NCI-H128 (cell line): Measurements from ENCODE around the gene NEDD8.
"Not testable (repeated sequence)": the region's sequence is repeated elsewhere in the genome, so short reads cannot be mapped to it uniquely, and the experiment has no call there.

Experiments
- DNase-seq: peaks from one replicate; lab custom pipeline; 2025; ENCODE audit not compliant: unreplicated experiment; lab: John Stamatoyannopoulos, UW

The NEDD8 gene

GRCh38 chr14:24249230-24250021 is 17.3 kb upstream of the NEDD8 start:
- no peak for DNase-seq

- no peak for DNase-seq
These were observed 15.3 kb upstream of the NEDD8 start for GRCh38 chr14:24247422-24247821.

GRCh38 chr14:24246765-24247212 is 14.6 kb upstream of the NEDD8 start:
- no peak for DNase-seq

- DNase-seq, result not testable (repeated sequence)
These were observed 13.2 kb upstream of the NEDD8 start for GRCh38 chr14:24245350-24245749.

- no peak for DNase-seq
These were observed 11.2 kb upstream of the NEDD8 start for GRCh38 chr14:24243336-24243836.

- DNase-seq, result peak; percentile 92
These were observed 9.8 kb upstream of the NEDD8 start for GRCh38 chr14:24241829-24242443.

- DNase-seq, result no peak
These were observed 8.1 kb upstream of the NEDD8 start for GRCh38 chr14:24240110-24240918.

GRCh38 chr14:24238527-24239037 is 6.4 kb upstream of the NEDD8 start:
- no peak for DNase-seq

- DNase-seq, result no peak
These were observed 6.0 kb upstream of the NEDD8 start for GRCh38 chr14:24238123-24238522.

- DNase-seq, result no peak
These were observed 5.3 kb upstream of the NEDD8 start for GRCh38 chr14:24237463-24237955.

- no peak for DNase-seq
These were observed 4.7 kb upstream of the NEDD8 start for GRCh38 chr14:24236689-24237462.

GRCh38 chr14:24235804-24236688 is 3.9 kb upstream of the NEDD8 start:
- DNase-seq, result no peak

GRCh38 chr14:24234095-24235005 is 2.2 kb upstream of the NEDD8 start:
- DNase-seq, result no peak

GRCh38 chr14:24233538-24233866 is 1.3 kb upstream of the NEDD8 start:
- no peak for DNase-seq

- DNase-seq, result no peak
These were observed 724 bp upstream of the NEDD8 start, which contains the start of gene GMPR2 for GRCh38 chr14:24232645-24233537. Gene GMPR2 (plus strand): TSS chr14:24232929. CDS start chr14:24233254, 325 bp downstream.

GRCh38 chr14:24231263-24232120 is 675 bp downstream of the NEDD8 start:
- no peak for DNase-seq
